OCI-M2 (cell line): ENCODE results near the gene ANKRD28.

Source experiments
- DNase-seq: peaks from one replicate; lab custom pipeline; 2025; ENCODE audit not compliant: unreplicated experiment; lab: John Stamatoyannopoulos, UW

The ANKRD28 gene

DNA sequence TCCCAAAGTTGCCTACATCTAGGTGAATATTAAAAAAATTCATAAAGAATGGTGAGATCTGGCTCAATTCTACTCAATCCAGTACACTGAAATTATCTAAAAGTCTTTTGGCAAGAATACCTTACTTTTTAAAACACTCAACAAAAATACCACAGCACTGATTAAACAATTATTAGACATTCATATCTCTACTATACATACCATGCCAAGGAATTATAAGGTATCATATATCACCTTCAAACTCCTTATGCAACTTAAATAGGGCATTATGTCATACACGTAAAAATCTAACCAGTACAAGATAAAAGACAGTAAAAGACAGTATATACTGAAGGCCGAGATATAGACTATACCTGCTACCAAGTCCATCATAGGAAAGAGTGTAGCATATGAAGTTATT, 6.1 kb upstream of the ANKRD28 start:
- DNase-seq: no peak

DNA sequence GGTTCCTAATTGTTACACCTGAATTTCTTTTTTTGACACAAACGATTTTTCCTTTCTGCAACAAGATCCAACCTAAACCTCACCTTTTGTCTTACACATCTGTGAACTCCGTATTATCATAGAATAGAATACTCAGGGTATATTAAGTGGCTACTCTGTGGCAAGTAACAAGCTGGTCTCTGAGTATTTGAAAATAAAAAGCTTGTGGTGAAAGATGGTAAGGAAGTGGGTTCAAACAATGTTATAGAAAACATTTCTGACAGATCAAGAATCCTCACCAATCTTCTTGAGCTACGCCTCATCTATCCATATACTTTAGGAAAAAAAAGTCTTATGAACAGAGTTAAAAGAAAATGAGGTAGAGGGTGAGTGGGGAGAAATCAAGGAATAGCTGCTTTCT, 3.5 kb upstream of the ANKRD28 start:
- no peak for DNase-seq

DNA sequence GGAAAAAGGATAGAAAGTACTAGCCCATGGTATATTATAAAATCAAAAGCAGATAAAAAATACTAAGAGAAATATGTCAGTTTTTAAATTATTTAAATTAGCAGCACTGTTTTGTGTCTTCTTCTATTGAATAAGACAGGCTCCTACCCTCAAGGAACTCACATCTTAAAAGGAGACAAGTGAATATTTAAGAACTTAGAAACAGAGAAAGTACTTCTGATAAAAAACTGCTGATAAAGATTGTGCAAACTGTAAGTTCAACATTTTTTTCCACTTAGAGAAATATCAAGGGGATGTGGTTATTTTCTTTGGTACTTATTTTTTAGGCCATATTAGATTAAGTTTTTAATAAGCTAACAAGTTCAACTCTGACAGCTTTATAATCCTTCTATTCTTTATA, 3.0 kb upstream of the ANKRD28 start:
- DNase-seq: no peak

DNA sequence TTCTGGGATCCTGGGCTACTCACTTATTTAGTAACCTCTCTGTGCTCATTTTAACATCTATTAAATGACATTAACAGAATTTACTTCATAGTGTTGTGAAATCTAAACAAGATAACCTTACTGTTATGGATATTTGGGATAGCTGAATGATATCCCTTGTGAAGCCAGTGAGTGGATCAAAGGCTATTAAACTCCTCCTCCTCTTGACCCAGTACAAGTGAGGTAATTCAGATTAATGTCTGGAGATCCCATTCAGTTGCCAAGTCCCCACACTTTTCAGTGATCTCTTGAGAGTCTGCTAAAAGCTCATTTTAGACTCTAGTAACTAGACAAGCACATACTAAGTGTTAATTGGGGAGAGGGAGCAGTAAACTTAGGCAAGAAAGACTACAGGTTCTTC, 2.5 kb upstream of the ANKRD28 start:
- DNase-seq: no peak

DNA sequence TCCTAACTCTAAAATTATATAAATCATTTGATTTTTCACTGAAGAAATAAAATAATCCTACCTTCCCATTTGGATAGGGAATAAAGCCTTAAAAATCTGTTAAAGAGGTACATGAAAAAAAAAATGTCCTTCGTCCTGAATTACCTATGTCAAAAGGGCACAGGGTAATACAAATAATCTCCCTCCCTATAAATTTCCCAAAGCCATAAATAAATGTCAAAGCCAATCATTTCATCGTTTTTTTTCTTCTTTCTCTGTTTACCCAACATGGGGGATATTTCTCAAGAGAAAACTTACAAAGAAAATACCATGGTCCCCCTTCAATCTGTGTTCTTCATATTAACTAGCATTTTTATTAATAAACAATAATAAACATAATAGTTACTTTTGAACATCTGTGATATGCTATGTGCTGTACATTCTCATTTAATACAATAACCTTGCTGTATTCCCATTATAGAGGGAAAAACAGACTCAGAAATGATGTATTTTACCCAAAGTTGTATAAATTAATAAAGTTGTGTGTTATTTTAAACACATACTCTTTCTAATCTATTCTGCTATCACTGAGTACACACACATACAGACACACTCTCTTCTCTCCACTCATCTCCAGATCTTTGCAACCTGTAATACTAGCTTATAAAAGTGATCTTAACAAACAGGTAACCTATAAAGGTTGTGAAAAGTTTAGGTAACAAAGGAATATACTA, 910 bp upstream of the ANKRD28 start:
- no peak for DNase-seq

DNA sequence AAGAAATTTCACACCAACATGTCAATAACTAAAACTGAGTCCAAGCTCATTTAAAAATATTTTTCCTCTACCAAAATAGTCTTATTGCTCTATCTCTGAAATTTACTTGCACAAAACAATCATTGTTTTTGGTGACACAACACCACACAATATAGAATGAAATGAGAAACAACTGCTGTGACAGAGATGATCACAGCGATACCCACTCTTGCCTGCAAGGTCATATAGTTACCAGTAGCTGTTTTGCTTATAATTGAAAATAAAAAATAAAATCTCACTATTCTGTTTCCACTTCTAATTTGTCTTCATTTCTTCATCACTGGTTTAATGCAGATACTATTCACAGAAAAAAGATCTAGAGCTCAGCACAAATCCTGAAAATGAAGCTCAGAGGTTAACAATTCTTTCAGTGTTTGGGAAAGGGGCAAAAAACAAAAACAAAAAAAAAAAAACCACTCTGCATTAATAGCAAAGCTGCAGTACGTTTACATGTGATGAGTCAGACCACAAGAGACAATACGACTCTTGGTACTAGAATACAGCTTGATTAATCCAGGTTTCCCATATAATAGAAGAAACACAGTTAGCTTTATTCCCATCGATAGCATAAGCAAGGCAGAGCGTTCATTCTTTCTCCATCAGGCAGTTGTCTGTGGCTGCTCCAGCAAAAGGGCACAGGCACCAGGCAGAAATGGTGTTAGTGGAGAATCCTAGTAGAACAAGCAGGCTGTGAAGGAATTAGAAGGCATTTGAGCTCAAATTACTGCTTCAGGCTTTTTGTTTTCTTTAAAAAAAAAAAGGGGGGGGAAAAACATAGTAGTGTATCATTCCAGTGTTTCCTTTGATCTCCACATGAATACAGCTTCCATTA, 773 bp downstream of the ANKRD28 start:
- no peak for DNase-seq

DNA sequence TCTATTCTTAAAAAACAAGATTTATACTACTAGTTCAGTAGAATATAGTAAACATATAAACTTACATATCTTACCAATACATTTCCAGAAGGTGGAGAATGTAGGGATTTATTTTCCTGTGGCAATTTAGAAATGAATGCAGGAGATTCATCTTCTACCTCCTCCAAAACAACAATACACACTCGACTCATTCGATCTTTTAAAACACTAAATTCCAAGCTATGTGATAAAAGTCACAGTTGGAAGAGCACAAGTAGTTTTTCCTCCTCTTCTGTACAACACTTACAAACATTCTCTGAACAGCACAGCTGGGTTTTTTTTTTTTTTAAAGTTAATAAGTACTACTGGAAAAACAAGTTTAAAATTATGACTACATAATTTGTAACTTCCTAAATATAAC, 1.4 kb downstream of the ANKRD28 start:
- DNase-seq: no peak

DNA sequence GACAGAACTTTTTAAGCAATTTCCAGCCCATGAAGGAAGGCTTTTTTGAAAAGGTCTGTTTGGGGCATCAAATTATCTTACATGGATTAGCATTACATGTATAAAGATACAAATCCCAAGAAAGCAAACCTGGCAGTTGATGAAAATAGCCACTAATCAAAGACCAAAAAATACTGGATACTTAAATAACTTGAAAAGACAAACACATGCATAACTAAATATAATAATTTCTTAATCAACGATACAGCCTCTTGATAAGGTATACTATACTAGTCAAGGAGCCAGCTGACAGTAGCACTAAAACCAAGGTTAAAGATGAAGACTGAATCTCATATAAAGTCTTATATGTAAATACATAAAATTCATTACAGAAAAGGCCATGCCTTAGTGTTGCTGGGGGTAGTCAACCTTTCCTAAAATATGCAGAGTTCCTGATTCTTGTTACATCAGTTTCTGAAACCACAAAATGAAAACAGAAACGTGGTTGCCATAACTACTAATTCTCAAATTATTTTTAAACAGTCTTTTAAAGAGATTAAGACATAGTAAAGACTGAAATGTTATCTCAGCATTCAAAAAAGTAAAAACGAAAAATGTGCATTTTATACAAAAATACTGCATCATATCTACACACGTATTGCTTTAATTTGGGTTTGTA, 2.0 kb downstream of the ANKRD28 start:
- no peak for DNase-seq

DNA sequence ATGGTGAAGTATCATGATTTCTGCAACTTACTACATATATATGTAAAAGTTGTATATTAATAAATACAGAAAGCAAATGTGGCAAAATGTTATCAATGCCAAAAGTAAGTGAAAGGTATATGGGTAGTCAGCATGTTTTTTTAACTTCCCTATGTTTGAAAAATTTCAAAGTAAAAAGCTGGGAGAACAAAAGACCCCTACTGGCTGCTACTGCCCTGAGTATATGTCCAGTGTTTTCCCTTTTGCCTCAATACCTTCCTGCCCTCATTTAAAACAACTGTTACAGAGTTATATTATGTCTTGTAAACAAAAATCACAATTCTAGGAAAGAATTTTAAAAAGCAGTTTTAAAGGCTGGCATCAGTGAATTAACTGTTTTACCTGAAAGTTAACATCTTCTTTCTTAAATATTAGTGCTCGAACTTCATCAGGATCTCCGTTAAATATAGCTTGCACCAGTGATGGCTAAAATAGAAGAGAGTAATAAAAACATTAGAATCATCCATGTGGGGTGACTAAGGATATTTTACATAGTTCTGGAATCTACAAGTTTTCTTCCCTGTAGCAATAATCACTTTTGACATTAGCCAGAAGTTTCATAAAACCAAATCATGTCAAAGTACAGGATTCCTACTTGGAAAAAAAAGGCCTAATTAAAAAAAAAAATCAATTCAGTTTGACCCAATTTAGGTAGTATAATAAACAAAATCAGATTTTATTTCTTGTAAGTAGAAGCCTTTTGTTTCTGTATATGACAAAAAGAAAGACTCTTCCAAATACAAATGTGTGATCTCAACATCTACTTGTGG, 2.7 kb downstream of the ANKRD28 start:
- no peak for DNase-seq

DNA sequence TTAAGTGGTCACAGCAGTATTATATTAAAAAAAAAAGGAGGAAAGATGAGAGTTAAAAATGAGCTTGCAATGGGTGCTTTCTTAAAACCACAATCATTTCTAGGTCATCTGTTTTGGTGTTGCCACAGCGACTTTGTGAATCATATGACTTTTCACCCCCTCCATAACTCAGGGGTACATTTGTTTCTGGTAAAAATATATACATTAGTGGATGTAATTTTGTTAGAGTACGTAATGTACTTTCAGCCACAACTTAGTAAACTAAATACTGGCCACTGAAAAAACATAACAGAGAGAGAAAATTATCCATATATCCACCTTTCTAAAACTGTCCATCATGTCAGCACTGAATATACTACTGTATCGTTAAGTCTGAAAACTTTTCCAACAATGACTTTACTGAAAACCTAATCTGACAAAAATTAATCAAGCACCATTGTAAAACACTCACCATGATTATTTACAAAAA, 3.4 kb downstream of the ANKRD28 start:
- DNase-seq: no peak

DNA sequence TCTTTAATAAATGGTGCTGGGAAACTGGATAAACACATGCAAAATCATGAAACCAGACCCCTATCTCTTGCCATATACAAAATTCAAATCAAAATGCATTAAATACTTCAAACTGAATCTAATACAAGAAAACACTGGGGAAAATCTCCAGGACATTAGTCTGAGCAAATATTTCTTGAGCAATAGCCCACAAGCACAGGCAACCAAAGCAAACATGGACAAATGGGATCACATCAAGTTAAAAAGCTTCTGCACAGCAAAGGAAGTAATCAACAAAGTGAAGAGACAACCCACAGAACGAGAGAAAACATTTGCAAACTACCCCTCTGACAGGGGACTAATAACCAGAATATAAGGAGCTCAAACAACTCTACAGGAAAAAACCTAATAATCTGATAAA, 6.3 kb downstream of the ANKRD28 start:
- DNase-seq: no peak

DNA sequence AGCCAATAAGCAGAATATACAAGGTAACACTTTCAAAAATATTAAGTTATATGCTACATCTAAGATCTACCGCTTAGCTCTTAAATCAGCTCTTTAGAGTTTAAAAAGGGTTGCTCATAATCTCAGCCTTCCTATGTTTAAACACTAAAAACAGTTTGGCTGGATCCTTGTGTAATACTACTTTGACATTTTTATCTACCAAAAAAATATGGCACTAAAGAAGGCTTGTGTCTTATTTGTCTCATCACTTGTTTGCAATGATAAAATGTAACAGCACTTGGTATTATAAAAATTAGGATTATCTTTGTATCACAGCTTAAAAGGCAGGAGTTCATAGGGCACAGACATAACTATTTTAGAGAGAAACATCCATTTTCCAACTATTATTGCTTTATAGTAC, 9.8 kb downstream of the ANKRD28 start:
- DNase-seq: no peak

DNA sequence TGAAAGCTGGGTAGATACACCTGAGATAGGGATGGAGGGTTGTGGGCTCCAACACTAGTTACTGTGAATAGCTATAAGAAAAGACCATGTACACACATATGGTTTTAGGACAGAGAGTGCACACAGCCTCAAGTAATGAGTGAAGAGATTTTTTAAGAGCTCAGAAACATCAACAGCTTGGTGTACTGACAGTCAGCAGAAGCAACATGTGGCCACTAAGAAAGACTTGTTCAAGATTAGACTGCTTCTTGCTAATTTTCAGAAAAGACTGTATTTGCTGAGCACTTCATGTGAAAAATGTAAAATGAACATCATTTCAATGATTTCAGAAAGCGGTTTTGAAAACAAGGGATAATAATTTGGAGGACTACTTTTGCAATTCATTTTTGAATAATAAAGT, 10.3 kb downstream of the ANKRD28 start:
- DNase-seq: no peak

DNA sequence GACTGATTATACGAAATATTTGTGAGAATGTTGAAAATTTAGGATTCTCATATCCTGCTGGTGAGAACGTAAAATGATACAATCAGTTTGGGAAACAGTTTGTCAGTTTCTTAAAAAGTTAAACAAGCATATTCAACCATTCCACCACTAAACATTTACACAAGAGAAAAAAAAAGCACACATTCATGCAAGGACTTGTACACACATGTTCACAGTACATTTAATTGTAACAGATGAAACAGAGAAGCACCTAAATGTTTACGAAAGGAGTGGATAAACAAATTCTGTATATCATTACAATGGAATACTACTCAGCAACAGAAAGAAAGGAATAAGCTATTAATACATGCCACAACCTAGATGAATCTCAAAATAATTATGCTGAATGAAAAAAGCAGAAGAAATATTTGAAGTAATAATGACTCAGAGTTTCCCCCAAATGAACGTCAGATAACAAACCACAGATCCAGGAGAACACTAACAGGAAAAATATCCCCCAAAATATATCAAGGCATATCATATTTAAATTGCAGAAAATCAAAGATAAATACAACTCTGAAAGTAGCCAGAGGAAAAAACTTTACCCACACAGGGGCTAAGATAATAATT, 14.3 kb downstream of the ANKRD28 start:
- DNase-seq: no peak

DNA sequence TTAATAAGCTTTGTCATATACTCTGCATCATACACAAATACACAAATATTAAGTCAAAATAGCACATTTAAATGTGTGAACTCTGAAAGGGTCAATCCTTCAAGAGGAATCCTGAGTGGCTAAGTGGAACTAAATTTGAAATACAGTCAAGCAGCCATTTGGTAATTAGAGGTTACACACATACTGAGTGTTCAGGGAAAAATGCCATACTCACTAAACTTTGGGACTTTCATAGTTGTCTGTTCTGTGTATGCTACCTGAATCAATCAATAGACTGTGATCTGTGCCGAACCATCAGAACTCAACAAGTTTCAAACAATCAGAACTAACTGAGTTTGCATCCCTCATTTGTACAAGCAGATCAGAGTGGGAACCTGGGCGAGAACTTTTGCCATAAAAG, 15.3 kb downstream of the ANKRD28 start:
- DNase-seq: no peak

DNA sequence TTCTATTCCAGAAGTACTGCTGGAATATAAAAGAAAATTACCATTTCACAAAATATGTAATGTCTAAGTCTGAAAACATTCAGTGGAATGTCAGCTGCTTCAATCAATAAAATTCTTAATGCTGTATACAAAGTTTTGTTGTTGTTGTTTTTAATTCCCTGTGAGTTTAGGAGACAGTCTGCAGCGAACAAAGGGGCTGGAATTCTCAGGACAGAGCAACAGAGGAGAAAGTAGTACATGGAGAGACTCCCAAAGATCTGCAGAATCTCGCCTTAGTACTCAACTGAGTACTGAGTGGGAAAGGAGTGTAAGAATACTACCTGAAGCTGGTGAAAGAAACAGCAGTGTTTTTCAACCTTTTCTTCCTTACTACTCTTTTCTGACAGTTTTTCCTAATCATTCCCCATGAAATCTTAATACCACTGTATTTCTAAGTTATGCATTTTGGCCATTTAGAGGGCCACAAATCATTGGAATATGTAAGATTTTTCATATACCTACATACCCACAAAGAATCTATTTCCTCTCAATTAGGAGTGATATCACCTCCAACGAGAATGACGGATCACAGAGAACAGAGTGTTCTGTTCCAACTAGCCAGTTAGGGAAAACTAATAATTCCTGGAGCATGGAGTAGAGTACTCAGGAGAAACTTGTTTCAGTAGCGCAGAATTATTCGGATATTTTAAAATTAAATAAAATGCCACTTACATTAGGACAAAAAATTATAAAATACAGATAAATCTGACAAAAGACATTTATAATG, 16.0 kb downstream of the ANKRD28 start:
- no peak for DNase-seq

DNA sequence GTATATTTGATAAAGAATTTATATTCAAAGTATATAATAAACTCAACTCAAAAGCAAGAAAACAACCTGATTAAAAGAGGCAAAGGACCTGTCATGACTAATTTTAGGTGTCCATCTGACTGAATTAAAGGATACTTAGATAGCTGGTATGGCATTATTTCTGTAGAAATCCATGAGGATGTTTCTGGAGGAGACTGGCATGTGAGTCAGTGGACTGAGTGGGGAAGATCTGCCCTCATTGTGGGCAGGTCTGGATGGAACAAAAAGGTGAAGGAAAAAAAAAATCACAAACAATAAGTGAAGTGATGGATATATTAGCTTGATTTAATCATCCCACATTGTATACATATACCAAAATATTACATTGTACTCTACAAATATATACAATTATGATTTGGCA, 16.6 kb downstream of the ANKRD28 start:
- no peak for DNase-seq

DNA sequence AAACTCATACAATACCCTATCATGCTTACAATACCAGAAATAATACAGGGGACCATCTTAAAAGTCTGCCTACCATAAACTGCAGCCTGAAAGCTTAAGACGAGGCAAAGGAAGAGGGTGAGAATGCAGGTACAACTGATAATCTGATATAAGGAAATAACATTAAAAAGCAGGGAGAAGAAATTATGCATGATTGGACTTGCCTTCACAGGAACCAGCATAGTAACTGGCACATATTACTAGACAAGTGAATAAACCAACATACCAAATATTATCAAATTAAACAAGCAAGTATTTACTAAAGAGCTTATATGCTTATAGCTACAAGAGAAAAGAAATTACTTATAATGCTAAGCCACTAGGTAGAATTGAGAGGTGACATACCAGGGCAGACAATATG, 18.7 kb downstream of the ANKRD28 start:
- no peak for DNase-seq

DNA sequence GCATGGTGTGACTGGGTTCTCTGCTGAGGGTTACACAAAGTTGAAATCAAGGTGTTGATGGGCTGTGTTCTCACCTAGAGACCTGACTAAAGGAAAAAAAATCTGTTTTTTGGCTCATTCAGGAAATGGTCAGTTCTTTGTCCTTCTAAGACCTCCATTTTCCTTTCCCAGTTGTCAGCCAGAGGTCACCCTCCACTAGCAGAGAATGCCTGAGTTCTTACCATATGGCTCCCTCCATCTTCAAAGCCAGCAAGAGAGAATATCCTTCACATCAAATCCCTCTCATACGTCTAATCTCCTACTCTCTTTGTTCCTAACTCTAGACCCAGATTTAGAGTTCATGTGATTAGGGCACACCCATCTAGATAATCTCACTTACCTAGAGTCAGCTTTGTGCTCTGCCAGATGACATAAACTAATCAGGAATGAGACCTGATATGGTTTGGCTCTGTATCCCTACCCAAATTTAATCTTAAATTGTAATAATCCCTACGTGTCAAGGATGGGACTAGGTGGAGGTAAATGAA, 19.4 kb downstream of the ANKRD28 start:
- no peak for DNase-seq
